Left renal pelvis (tissue), 4 donors: Measurements from ENCODE around the gene LGALS7B. TPM values are rescaled to one million over a fixed set of nuclear protein-coding genes. Genes with fewer than 3 reads are reported as not detected.
A peak's percentile ranks its signal among the peaks of the same experiment; 100 is the strongest.
"Not testable (repeated sequence)": the region's sequence is repeated elsewhere in the genome, so short reads cannot be mapped to it uniquely, and the experiment has no call there.

Experiments
- DNase-seq, 4 donors: peaks; one replicate each; pipeline ENCODE4 v3.0.0-alpha.2; 2013; ENCODE audit warnings: low read depth in 4 of 4, low spot score in 3 of 4
- polyA plus RNA-seq, 4 donors: library from polyadenylated mRNA; unstranded; fragments of 120-200 nt; gene quantifications; one replicate each; pipeline ENCODE4 v1.2.1, GENCODE V29; 2013; ENCODE audit not compliant: insufficient read length in 4 of 4

Gene LGALS7B
- polyA plus RNA-seq, 4 donors: 0.78 to 1.9 (median 1.7) TPM

DNA sequence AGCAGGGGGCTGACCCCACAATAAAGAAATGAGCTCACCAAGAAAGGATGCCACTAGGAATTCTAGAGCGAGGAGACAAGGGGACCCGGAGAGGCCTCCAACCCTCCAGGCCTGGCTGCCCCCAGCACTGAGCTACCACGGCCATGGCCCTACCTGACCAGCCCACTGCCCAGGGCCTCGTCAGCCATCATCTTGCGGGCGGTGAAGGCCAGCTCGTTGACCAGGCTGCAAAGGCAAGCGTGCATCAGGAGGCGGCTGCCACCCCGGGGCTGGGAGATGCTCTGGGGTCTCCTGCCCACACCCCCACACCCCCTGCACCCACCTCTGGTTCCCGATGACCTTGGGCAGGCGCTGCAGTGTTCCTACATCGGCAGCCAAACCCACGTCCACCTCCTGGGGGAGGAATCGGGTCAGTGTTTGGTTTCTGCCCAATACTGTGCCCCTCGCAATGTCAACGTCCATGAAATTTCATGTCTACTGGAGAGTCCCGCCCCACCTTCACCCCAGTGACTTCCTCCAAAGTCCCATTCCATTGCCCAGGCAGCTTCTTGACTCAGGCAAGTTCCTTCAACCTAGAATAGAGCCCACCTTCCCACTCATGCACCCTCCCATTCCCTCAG, 27.2 kb downstream of the LGALS7B start:
- DNase-seq: no peak

DNA sequence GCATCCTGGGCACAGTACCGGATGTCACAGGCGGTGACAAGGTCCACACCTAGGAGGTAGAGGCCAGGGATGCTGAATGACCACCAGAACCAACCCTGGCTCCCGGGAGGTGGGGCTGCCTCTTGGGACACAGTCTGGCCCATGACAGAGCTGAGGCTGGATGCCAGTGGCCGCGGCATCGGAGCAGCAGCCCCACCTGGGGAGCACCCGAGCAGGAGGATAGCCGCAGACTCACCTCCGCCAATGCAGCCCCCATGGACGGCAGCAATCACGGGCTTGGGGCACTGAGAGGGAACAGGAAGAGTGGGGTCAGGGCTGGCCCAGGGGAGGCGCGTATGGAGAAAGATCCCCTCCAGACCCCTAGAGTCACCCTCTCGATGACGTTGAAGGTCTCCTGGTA, 28.1 kb downstream of the LGALS7B start:
- DNase-seq: no peak

DNA sequence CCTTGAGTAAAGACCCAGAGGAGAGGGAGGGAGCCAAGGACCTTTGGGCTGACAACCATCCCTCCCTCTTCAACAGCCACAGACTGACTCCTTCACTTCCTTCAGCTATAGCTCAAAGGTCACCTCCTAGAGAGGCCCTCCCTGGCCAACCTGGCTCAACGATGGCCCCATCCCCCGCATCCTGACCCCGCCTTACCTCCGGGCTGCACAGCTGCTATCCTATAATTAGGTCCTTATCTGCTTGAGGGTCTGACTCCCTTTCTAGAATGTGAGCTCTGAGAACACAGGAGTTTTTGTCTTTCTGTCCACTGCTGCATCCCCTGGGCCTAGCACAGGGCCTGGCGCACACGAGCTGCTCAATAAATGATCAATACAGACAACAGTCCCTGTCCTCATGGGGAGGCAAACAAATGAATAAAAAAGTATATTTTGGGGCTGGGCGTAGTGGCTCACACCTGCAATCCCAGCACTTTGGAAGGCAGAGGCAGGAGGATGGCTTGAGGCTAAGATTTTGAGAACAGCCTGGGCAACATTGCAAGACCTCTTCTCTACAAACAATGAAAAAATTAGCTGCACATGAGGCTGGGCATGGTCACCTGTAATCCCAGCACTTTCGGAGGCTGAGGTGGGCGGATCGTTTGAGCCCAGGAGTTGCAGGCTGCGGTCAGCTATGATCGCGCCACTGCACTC, 30.4 kb downstream of the LGALS7B start:
- peak in 1 of 4 donors; percentile 16 for DNase-seq

DNA sequence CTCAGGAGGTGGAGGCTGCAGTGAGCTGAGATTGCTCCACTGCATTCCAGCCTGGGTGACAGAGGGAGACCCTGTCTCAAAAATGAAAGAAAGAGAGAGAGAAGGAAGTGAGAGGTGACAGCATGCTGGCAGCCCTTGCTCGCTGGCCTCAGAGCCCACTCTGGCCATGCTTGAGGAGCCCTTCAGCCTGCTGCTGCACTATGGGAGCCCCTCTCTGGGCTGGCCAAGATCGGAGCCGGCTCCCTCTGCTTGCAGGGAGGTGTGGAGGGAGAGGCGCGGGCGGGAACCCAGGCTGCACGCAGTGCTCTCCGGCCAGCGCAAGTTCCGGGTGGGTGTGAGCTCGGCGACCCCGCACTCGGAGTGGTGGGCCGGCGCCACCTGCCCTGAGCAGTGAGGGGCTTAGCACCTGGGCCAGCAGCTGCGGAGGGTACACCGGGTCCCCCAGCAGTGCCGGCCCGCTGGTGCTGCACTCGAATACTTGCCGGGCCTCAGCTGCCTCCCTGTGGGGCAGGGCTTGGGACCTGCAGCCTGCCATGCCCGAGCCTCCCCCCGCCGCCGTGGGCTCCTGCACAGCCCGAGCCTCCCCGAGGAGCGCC, 32.3 kb downstream of the LGALS7B start:
- DNase-seq: not testable (repeated sequence)

DNA sequence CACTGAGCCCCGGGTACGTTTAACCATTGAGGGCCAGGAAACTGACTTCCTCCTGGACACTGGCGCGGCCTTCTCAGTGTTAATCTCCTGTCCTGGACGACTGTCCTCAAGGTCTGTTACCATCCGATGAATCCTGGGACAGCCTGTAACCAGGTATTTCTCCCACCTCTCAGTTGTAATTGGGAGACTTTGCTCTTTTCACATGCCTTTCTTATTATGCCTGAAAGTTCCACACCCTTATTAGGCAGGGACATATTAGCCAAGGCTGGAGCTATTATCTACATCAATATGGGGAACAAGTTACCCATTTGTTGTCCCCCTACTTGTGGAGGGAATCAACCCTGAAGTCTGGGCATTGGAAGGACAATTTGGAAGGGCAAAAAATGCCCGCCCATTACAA, 36.9 kb downstream of the LGALS7B start:
- not testable (repeated sequence) for DNase-seq

- DNase-seq: no peak
These were observed 38.0 kb downstream of the LGALS7B start for GRCh38 chr19:38826856-38827551.

DNA sequence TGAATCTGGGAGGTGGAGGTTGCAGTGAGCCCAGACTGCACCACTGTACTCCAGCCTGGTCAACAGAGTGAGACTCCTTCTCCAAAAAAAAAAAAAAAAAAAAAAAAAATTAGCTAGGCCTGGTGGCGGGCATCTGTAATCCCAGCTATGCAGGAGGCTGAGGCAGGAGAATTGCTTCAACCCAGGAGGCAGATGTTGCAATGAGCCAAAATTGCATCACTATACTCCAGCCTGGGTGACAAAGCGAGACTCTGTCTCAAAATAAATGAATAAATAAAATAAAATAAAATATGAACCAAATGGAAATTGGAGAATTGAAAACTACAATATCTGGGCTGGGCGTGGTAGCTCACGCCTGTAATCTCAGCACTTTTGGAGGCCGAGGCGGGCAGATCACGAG, 40.2 kb downstream of the LGALS7B start:
- DNase-seq: not testable (repeated sequence)

DNA sequence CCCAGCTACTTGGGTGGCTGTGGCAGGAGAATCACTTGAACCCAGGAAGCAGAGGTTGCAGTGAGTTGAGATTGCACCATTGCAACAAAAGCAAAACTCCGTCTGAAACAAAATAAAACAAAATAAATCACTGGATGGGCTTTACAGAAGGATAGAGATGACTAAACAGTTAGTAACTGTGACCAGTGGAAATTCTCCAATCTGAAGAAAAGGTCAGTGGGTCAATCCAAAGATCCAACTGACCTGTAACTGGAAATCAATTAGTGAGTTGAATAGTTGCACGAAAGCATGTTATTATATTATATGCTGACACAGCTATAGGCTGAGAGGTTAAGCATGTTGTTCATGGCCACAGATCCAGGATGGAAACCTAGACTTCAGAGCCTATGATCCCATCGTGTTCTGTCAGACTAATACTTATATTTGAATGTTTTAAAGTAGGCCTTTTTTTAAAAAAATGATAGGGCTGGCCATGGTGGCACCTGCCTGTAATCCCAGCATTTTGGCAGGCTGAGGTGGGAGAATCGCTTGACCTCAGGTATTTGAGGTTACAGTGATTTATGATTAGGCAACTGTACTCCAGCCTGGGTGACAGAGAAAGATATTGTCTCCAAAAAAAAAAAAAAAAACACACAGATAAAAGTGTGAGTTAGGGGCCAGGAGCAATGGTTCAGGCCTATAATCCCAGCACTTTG, 41.2 kb downstream of the LGALS7B start:
- DNase-seq: no peak

GRCh38 chr19:38831142-38831605, 42.2 kb downstream of the LGALS7B start:
- DNase-seq: peak in 2 of 4 donors; percentile 22 to 37

GRCh38 chr19:38833092-38833425, 44.1 kb downstream of the LGALS7B start:
- DNase-seq: no peak

- no peak for DNase-seq
These were observed 45.1 kb downstream of the LGALS7B start for GRCh38 chr19:38834104-38834490.

GRCh38 chr19:38834590-38834989, 45.6 kb downstream of the LGALS7B start:
- no peak for DNase-seq

- DNase-seq: no peak
These were observed 47.4 kb downstream of the LGALS7B start for GRCh38 chr19:38836159-38836982.

DNA sequence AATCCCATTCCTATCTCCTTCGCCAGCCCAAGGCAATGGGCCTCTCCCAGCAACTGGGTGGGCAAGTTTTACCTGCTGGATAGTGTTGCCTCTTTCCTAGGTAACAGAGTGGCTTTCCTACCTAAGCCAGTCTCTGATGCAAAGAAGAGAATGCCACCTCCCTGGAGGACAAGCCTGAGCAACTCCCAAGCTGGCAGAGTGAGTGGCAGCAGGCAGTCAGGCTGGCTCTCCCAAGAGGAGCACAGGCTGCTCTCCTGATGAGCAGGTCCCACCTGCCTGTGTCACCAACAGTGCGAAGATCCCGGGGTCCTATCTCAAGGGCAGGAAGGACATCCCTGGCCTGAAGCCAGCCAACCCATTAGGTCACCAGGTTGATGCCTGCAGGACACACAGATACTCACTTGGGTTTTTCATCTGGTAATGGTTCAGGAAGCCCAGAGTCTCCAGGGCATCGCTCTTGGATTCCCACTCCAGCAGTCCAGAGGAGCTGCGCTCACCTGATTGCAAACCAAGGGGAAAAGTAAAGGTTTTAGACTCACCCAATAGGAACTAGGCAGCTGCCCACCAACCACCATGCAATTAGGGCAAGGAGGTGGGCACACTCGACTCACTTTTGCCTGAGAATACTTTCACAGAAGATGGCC, 48.1 kb downstream of the LGALS7B start:
- DNase-seq: no peak

- no peak for DNase-seq
These were observed 48.7 kb downstream of the LGALS7B start for GRCh38 chr19:38837656-38838121.

GRCh38 chr19:38838208-38838985, 49.4 kb downstream of the LGALS7B start:
- DNase-seq: no peak

GRCh38 chr19:38838986-38839761, 50.2 kb downstream of the LGALS7B start:
- DNase-seq: no peak
